ENCODE measurements around the gene C19orf73. TPM values are rescaled to one million over a fixed set of nuclear protein-coding genes. Genes with fewer than 3 reads are reported as not detected.
A peak's percentile ranks its signal among the peaks of the same experiment; 100 is the strongest.

The C19orf73 gene
- total and polyA plus RNA-seq, 9 of the 15 experiments (the other 6 are each of a cell fraction or from before 2014, with no cell fraction given) = 0.08 to 7.4 (median 1.4) TPM

GRCh38 chr19:49127674-49128544 lies 9.0 kb upstream of the C19orf73 start (continued):
- TF ChIP-seq ZNF280B (CRISPR knock-in tag; IDR thresholded peaks at IDR 0.05) = no peak
- no peak for TF ChIP-seq ZNF347 (CRISPR knock-in tag; IDR thresholded peaks at IDR 0.05; ENCODE audit: low read depth)
- TF ChIP-seq TEAD1 (CRISPR knock-in tag; IDR thresholded peaks at IDR 0.05) = peak; percentile 16 to 87; a peak in 1 of 4 replicates
- TF ChIP-seq MEF2D (tag; conservative IDR thresholded peaks at IDR 0.05; ENCODE audit: low read depth) = no peak
- peak; percentile 96 for TF ChIP-seq ZNF511 (CRISPR knock-in tag; IDR thresholded peaks at IDR 0.05)
- peak; percentile 80 for TF ChIP-seq MEIS2 (IDR thresholded peaks at IDR 0.05; ENCODE audit: partially characterized antibody)
- TF ChIP-seq ATF1 (CRISPR knock-in tag; IDR thresholded peaks at IDR 0.05) = no peak
- TF ChIP-seq ATF1 (tag; IDR thresholded peaks at IDR 0.05) = peak; percentile 44; the same call in 1 of the 2 replicates
- peak; percentile 70; the same call in 1 of the 2 replicates for TF ChIP-seq ZBTB2 (IDR thresholded peaks at IDR 0.05)
- peak; percentile 74 for TF ChIP-seq SP1 (CRISPR knock-in tag; IDR thresholded peaks at IDR 0.05)
- TF ChIP-seq FOXK2 (conservative IDR thresholded peaks at IDR 0.05 in 1 of 2, IDR thresholded peaks at IDR 0.05 in 1 of 2; ENCODE audit: low read depth in 2 of 2) = peak; percentile 66 to 69; a peak in 2 of 4 replicates
- TF ChIP-seq TBL1XR1 (IDR thresholded peaks at IDR 0.05; ENCODE audit: low read length in 2 of 2) = no peak
- TF ChIP-seq THRAP3 (IDR thresholded peaks at IDR 0.05; ENCODE audit: borderline replicate concordance) = no peak
- TF ChIP-seq CTCF (IDR thresholded peaks at IDR 0.05 in 2 of 3, conservative IDR thresholded peaks at IDR 0.05 in 1 of 3; ENCODE audit: insufficient read depth in 2 of 3, low read depth in 1 of 3, low read length in 3 of 3) = peak; percentile 18 to 58 (median 50); a peak in 4 of 6 replicates
- TF ChIP-seq BCOR (IDR thresholded peaks at IDR 0.05) = peak; percentile 91
- TF ChIP-seq KDM2B (CRISPR knock-in tag; IDR thresholded peaks at IDR 0.05) = peak; percentile 82; the same call in 1 of the 2 replicates
- no peak; the same call in 1 of the 2 replicates for TF ChIP-seq HCFC1 (IDR thresholded peaks at IDR 0.05; ENCODE audit: low read depth, low read length)
- peak; percentile 90; the same call in 1 of the 2 replicates for TF ChIP-seq CBX1 (IDR thresholded peaks at IDR 0.05; ENCODE audit: low read depth)
- TF ChIP-seq CTBP1 (IDR thresholded peaks at IDR 0.05; ENCODE audit: borderline replicate concordance) = peak; percentile 89
- TF ChIP-seq VEZF1 (CRISPR knock-in tag; IDR thresholded peaks at IDR 0.05) = peak; percentile 80

All from K562 (cell line).